HepG2 (cell line): Measurements from ENCODE around the gene KNCN. TPM values are rescaled to one million over a fixed set of nuclear protein-coding genes. Genes with fewer than 3 reads are reported as not detected.

Experiments
- ATF5 ChIP-seq: sonication (generic); formaldehyde crosslinking; IDR thresholded peaks from 2 replicates; pipeline ENCODE4 v1.4.0; 2020; ENCODE audit warnings: mild to moderate bottlenecking, low read depth, missing genetic modification reagents
- U2AF2 ChIP-seq: fragments of 200-400 bp; formaldehyde crosslinking; IDR thresholded peaks from 2 replicates; pipeline ENCODE4 v1.6.1; 2017; ENCODE audit warnings: low read depth, mild to moderate bottlenecking, low read length
- ZFP90 ChIP-seq: sonication (generic); formaldehyde crosslinking; IDR thresholded peaks from 2 replicates; pipeline ENCODE4 v1.8.0; 2022; ENCODE audit warnings: missing genetic modification reagents, mild to moderate bottlenecking, inconsistent platforms, borderline replicate concordance
- ZMAT3 ChIP-seq: sonication (generic); formaldehyde crosslinking; conservative IDR thresholded peaks from 2 replicates; pipeline ENCODE4 v1.7.0; 2021; ENCODE audit warnings: missing genetic modification reagents
- ZNF407 ChIP-seq: sonication (generic); formaldehyde crosslinking; IDR thresholded peaks from one replicate; pipeline ENCODE4 v1.5.1; 2020; ENCODE audit warnings: mild to moderate bottlenecking, missing genetic modification reagents; ENCODE audit errors: not compliant biosample characterization
- polyA plus RNA-seq, 8 experiments: library from polyadenylated mRNA; depleted of rRNA in 3 of 8; stranded (reverse) in 7 of 8; unstranded in 1 of 8; fragments of >200 nt; fragmentation: Illumina TruSeq in 4 of 8; extraction: Trizol in 4 of 8; gene quantifications; 2 replicates each; pipeline versions ENCODE4 v1.2.1 to v1.2.3, GENCODE V29; 2011 to 2016; ENCODE audit warnings: low read depth in 4 of 8, missing spikeins in 1 of 8, mixed read lengths in 1 of 8; ENCODE audit not compliant: insufficient read depth in 1 of 8
- total RNA-seq, 5 experiments: library from RNA; depleted of rRNA; stranded (reverse); fragments of >200 nt; fragmentation: Illumina TruSeq; extraction: Trizol; gene quantifications; 2 replicates each; pipeline ENCODE4 v1.2.3, GENCODE V29; 2016; ENCODE audit warnings: low read depth in 1 of 5

The KNCN gene
- total and polyA plus RNA-seq, 2 of the 13 experiments (the other 11 are each of a cell fraction or from before 2014, with no cell fraction given): not detected

GRCh38 chr1:46510341-46510997 lies 41.0 kb downstream of the KNCN start (continued):
- TF ChIP-seq ZNF407 (CRISPR knock-in tag): no peak
- no peak for TF ChIP-seq ATF5 (CRISPR knock-in tag)
- TF ChIP-seq ZMAT3 (CRISPR knock-in tag): no peak
- TF ChIP-seq ZFP90: no peak
- no peak for TF ChIP-seq U2AF2
